Endodermal cell (in vitro differentiated cells): ENCODE results near the gene UNC5C. TPM values are rescaled to one million over a fixed set of nuclear protein-coding genes. Genes with fewer than 3 reads are reported as not detected.

Source experiments
- DNase-seq: peaks from one replicate; pipeline ENCODE4 v3.0.0-alpha.2; 2017
- H3K27ac ChIP-seq: 2 replicates; pipeline ENCODE4 v1.5.1; 2013; ENCODE audit warnings: mild to moderate bottlenecking, low read depth, low read length, moderate library complexity
- H3K27me3 ChIP-seq: 2 replicates; pipeline ENCODE4 v1.6.1; 2013; ENCODE audit warnings: mild to moderate bottlenecking, low read length, moderate library complexity; ENCODE audit not compliant: insufficient read depth, control insufficient read depth, poor library complexity, severe bottlenecking
- H3K36me3 ChIP-seq: 2 replicates; pipeline ENCODE4 v1.7.0; 2013; ENCODE audit warnings: mild to moderate bottlenecking, low read length, moderate library complexity; ENCODE audit not compliant: control insufficient read depth, insufficient read depth
- H3K4me1 ChIP-seq: one replicate; pipeline ENCODE4 v1.7.0; 2013; ENCODE audit warnings: low read length; ENCODE audit not compliant: control insufficient read depth, insufficient read depth
- H3K4me3 ChIP-seq: 2 replicates; pipeline ENCODE4 v1.5.1; 2013; ENCODE audit warnings: mild to moderate bottlenecking, low read length, moderate library complexity
- H3K9ac ChIP-seq: 2 replicates; pipeline ENCODE4 v1.6.1; 2013; ENCODE audit warnings: mild to moderate bottlenecking, low read length, moderate library complexity; ENCODE audit not compliant: poor library complexity, severe bottlenecking; ENCODE audit errors: extremely low read depth
- H3K9me3 ChIP-seq: 2 replicates; pipeline ENCODE4 v1.6.1; 2013; ENCODE audit warnings: mild to moderate bottlenecking, low read length, moderate library complexity; ENCODE audit not compliant: control insufficient read depth
- H3K27ac Mint-ChIP-seq: 2 replicates; pipeline ENCODE4 v1.8.0; 2020; ENCODE audit warnings: mixed read lengths
- H3K27me3 Mint-ChIP-seq: 2 replicates; pipeline ENCODE4 v1.8.0; 2021; ENCODE audit warnings: mild to moderate bottlenecking, mixed read lengths; ENCODE audit not compliant: insufficient read depth
- H3K36me3 Mint-ChIP-seq: 2 replicates; pipeline ENCODE4 v1.8.0; 2020; ENCODE audit warnings: low read depth, mixed read lengths
- H3K4me1 Mint-ChIP-seq: 2 replicates; pipeline ENCODE4 v1.8.0; 2020; ENCODE audit warnings: mixed read lengths
- H3K4me3 Mint-ChIP-seq: 2 replicates; pipeline ENCODE4 v1.8.0; 2020; ENCODE audit warnings: mild to moderate bottlenecking, moderate library complexity, mixed read lengths
- H3K9me3 Mint-ChIP-seq: 2 replicates; pipeline ENCODE4 v1.8.0; 2020; ENCODE audit warnings: mild to moderate bottlenecking, mixed read lengths
- WGBS, 2 experiments: methylation state at CpG; one replicate each; pipeline versions ENCODE4 v1.1.5 to v1.1.7; 2013; ENCODE audit warnings: missing lambda C conversion rate in 2 of 2, mixed read lengths in 1 of 2; ENCODE audit not compliant: insufficient coverage in 1 of 2, insufficient read length in 1 of 2; 5-methylcytosine and 5-hydroxymethylcytosine counted together
- total RNA-seq, 2 donors: library from RNA; stranded (reverse); fragmentation: NEBNext Ultra II Directional in 1 of 2; extraction: Animal tissue kit (Norgen Biotek cat#: 25700) in 1 of 2; gene quantifications; 2 replicates in 1 of 2; 3 replicates in 1 of 2; pipeline ENCODE4 v1.2.1, GENCODE V29; 2021
- TF ChIP-seq, protein P1 (sequence below): fragments of 200-600 bp; sonication (generic); conservative IDR thresholded peaks from 2 replicates; pipeline ENCODE4 v1.5.0; 2021; ENCODE audit warnings: antibody characterized with exemption, mild to moderate bottlenecking

UNC5C gene
- total RNA-seq, 2 donors from 2014 or later = 2.0 to 7.2 TPM

DNA sequence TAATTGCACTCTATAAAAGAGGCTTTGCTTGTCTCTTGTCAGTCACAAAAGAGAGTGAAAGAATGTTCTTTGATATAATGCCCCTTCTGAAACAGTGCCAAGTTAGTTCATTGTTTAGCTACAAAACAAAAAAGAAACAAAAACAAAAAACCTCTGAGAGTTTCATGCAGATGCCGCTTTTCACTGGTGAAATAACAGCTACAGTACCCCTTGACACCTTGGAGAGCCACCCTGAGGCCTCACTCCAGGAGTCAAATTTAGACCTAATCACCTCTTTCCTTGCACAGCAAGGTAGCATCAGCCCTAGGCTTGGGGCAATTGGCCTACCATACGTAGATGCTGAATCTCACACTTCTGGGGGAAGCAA, 185.2 kb downstream of the UNC5C start:
- Mint-ChIP-seq H3K9me3 (no peaks in the 10 kb centered on the region), H3K4me3 (no peak overlapping the region), H3K4me1 (peaks cover 9% of the 10 kb centered on the region), H3K36me3 (no peaks in the 10 kb centered on the region), H3K27ac (no peak overlapping the region), H3K27me3 (no peaks in the 10 kb centered on the region)
- no peak for DNase-seq
- 85 to 100% methylated on average over 1 to 2 of the region's 2 CpGs for WGBS, 2 experiments
- Histone ChIP-seq H3K27ac (no peak overlapping the region), H3K4me1 (no peaks in the 10 kb centered on the region), H3K9me3 (no peaks in the 10 kb centered on the region), H3K36me3 (no peaks in the 10 kb centered on the region), H3K27me3 (no peaks in the 10 kb centered on the region), H3K9ac (no peak overlapping the region), H3K4me3 (no peak overlapping the region)
- TF ChIP-seq, protein P1, sequence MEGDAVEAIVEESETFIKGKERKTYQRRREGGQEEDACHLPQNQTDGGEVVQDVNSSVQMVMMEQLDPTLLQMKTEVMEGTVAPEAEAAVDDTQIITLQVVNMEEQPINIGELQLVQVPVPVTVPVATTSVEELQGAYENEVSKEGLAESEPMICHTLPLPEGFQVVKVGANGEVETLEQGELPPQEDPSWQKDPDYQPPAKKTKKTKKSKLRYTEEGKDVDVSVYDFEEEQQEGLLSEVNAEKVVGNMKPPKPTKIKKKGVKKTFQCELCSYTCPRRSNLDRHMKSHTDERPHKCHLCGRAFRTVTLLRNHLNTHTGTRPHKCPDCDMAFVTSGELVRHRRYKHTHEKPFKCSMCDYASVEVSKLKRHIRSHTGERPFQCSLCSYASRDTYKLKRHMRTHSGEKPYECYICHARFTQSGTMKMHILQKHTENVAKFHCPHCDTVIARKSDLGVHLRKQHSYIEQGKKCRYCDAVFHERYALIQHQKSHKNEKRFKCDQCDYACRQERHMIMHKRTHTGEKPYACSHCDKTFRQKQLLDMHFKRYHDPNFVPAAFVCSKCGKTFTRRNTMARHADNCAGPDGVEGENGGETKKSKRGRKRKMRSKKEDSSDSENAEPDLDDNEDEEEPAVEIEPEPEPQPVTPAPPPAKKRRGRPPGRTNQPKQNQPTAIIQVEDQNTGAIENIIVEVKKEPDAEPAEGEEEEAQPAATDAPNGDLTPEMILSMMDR = no peak

DNA sequence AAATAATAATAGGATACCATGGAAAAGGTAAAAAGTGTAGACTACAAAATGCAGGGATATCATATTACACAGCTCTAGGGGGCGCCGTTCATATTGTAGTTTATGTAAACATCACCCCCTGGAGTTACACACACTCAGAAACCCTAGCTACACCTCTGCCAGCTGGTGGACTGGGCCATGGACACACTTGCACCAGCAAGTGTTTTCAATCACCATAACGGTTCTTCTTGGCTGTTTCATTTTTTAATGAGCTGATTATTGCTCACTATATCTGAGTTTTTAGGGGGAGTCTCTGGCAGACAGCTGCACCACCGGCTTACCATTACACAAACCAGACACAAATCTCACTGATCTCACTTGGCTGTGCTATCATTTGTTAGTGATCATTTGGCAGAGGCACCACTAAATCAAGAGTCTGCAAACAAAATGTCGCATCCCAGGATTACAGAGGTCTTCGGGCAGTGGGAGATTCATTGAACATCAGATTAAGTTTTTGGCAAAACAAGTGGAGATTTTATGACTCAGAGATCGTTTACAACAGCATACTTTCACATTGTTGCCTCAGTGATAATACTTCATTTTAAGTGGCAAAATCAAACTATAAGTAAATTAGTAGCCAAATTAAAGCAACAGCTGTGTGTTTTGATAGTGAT, 185.7 kb downstream of the UNC5C start:
- no peak overlapping the region for H3K4me3 Mint-ChIP-seq
- WGBS, 2 experiments = 86 to 91% methylated on average over 5 to 7 of the region's 7 CpGs
- H3K4me1 Mint-ChIP-seq = peaks cover 9% of the 10 kb centered on the region
- no peaks in the 10 kb centered on the region for H3K36me3 ChIP-seq
- peak; percentile 61 for DNase-seq
- no peaks in the 10 kb centered on the region for H3K27me3 Mint-ChIP-seq
- H3K9me3 ChIP-seq = no peaks in the 10 kb centered on the region
- no peak overlapping the region for H3K27ac ChIP-seq
- H3K4me1 ChIP-seq = no peaks in the 10 kb centered on the region
- no peak overlapping the region for H3K4me3 ChIP-seq
- TF ChIP-seq, protein P1 = peak; percentile 59
- H3K9ac ChIP-seq = no peak overlapping the region
- H3K27ac Mint-ChIP-seq = no peak overlapping the region
- H3K27me3 ChIP-seq = no peaks in the 10 kb centered on the region
- H3K36me3 Mint-ChIP-seq = no peaks in the 10 kb centered on the region
- no peaks in the 10 kb centered on the region for H3K9me3 Mint-ChIP-seq

DNA sequence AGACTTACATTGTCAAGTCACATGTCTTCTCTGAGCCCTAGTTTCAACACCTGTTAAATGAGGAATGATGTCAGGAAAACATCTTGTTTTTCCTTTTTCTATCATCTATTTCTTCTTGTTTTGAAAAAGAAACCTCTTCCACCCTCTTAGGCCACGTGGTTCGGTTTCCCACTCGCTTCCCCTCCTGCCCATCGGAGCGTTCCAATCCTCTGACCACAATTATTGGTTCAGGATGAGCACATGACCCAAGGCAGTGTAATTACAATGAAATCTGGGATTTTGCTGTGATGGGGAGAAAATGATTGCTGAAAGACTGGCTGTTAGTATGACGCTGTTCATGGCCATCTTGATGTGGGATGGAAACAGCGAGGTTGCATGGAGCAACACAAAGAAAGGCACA, 186.7 kb downstream of the UNC5C start:
- H3K27ac Mint-ChIP-seq = no peak overlapping the region

More for the DNA sequence above, 186.7 kb downstream of the UNC5C start:
- Mint-ChIP-seq H3K9me3 (no peaks in the 10 kb centered on the region), H3K27me3 (no peaks in the 10 kb centered on the region), H3K36me3 (no peaks in the 10 kb centered on the region), H3K4me1 (peaks cover 9% of the 10 kb centered on the region), H3K4me3 (no peak overlapping the region)
- no peak for DNase-seq
- Histone ChIP-seq H3K9ac (no peak overlapping the region), H3K27ac (no peak overlapping the region), H3K4me3 (no peak overlapping the region), H3K36me3 (no peaks in the 10 kb centered on the region), H3K27me3 (no peaks in the 10 kb centered on the region), H3K4me1 (no peaks in the 10 kb centered on the region), H3K9me3 (no peaks in the 10 kb centered on the region)
- TF ChIP-seq, protein P1 = no peak
- 95 to 96% methylated on average over 2 to 7 of the region's 7 CpGs for WGBS, 2 experiments
